Loucy (cell line): ENCODE results near the gene FLNA.

Source experiments
- EZH2phosphoT487 ChIP-seq: fragments of 200-600 bp; IDR thresholded peaks from 2 replicates; pipeline ENCODE4 v1.6.1; 2018; ENCODE audit warnings: antibody characterized with exemption, mild to moderate bottlenecking, moderate library complexity, borderline replicate concordance
- TF ChIP-seq, protein P1 (sequence below): fragments of 200-600 bp; sonication (generic); conservative IDR thresholded peaks from 2 replicates; pipeline ENCODE4 v1.5.1; 2014; ENCODE audit warnings: mild to moderate bottlenecking, antibody characterized with exemption, low read length

DNA sequence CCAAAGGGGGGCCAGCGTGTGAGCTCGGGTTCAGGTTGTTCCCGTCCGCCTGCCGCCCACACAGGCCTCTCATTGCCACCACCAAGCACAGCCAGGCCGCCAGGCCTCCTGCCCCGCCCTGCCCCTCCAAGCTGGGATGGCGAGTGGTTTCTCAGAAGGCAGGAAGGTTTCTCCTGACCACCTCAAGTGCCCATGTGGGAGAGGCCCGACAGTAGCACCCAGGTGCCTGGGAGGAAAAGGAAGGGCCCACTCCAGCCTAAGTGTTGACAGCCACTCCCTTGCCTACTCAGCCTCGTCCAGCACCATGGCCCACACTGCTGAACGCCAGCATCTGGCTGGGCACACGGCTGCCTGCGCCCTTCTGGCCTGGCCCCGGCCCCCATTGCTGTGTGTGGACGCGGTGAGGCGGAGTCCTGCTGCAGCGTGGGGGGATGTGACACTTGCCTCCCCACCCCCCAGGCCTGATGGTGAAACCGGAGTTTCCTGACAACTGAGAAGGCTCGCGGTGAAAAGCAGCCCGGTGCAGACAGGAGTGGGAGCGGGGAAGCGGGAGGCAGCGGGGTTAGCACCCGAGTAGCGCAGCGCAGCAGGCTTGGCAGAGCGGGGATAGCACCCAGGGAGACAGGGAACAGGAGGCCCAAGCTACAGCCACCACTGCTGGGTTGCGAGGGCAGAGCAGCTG, 19.2 kb downstream of the FLNA start:
- TF ChIP-seq, protein P1, sequence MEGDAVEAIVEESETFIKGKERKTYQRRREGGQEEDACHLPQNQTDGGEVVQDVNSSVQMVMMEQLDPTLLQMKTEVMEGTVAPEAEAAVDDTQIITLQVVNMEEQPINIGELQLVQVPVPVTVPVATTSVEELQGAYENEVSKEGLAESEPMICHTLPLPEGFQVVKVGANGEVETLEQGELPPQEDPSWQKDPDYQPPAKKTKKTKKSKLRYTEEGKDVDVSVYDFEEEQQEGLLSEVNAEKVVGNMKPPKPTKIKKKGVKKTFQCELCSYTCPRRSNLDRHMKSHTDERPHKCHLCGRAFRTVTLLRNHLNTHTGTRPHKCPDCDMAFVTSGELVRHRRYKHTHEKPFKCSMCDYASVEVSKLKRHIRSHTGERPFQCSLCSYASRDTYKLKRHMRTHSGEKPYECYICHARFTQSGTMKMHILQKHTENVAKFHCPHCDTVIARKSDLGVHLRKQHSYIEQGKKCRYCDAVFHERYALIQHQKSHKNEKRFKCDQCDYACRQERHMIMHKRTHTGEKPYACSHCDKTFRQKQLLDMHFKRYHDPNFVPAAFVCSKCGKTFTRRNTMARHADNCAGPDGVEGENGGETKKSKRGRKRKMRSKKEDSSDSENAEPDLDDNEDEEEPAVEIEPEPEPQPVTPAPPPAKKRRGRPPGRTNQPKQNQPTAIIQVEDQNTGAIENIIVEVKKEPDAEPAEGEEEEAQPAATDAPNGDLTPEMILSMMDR = no peak
- no peak for TF ChIP-seq EZH2phosphoT487
